HepG2 (cell line): ENCODE results near the gene TTLL6.

ENCODE experiments used
- BRCA1 ChIP-seq: sonication (generic); formaldehyde crosslinking; IDR thresholded peaks from 2 replicates; pipeline ENCODE4 v1.4.0; 2020; ENCODE audit warnings: missing genetic modification reagents
- DNMT1 ChIP-seq: sonication (generic); formaldehyde crosslinking; IDR thresholded peaks from 2 replicates; pipeline ENCODE4 v1.5.1; 2020; ENCODE audit warnings: mild to moderate bottlenecking, missing genetic modification reagents
- DNMT3B ChIP-seq: conservative IDR thresholded peaks from 2 replicates; pipeline ENCODE4 v1.6.1; 2016; ENCODE audit warnings: missing biosample characterization, control low read depth
- POLR2AphosphoS5 ChIP-seq: IDR thresholded peaks from 2 replicates; pipeline ENCODE4 v1.6.1; 2012; ENCODE audit warnings: low read depth, low read length
- REST ChIP-seq, 2 experiments: IDR thresholded peaks; 2 replicates each; pipeline ENCODE4 v1.6.1; 2011 to 2012; ENCODE audit warnings: low read length in 2 of 2, borderline replicate concordance in 1 of 2, low read depth in 1 of 2, mild to moderate bottlenecking in 1 of 2, moderate library complexity in 1 of 2
- TBP ChIP-seq: sonication (generic); formaldehyde crosslinking; IDR thresholded peaks from 2 replicates; pipeline ENCODE4 v1.5.0; 2020; ENCODE audit warnings: missing genetic modification reagents
- ZNF274 ChIP-seq: sonication (generic); formaldehyde crosslinking; IDR thresholded peaks from 2 replicates; pipeline ENCODE4 v1.5.1; 2020; ENCODE audit warnings: mild to moderate bottlenecking, missing genetic modification reagents
- TF ChIP-seq, protein P1 (sequence below): sonication (generic); formaldehyde crosslinking; IDR thresholded peaks from 2 replicates; pipeline ENCODE4 v1.5.0; 2020; ENCODE audit warnings: mild to moderate bottlenecking, missing genetic modification reagents, moderate library complexity
- TF ChIP-seq, protein P2 (sequence below): sonication (generic); IDR thresholded peaks from 2 replicates; pipeline ENCODE4 v1.6.1; 2016; ENCODE audit warnings: low read depth, borderline replicate concordance
- TF ChIP-seq, protein P3 (sequence below), 2 experiments: fragments of 450-650 bp in 1 of 2; sonication (generic) in 1 of 2; formaldehyde crosslinking in 1 of 2; IDR thresholded peaks; 2 replicates each; pipeline versions ENCODE4 v1.6.1 to v1.8.0; 2016 to 2022; ENCODE audit warnings: antibody characterized with exemption in 1 of 2, mild to moderate bottlenecking in 1 of 2, missing genetic modification reagents in 1 of 2
- TF ChIP-seq, protein P4 (sequence below): sonication (generic); formaldehyde crosslinking; IDR thresholded peaks from 2 replicates; pipeline ENCODE4 v1.5.0; 2020; ENCODE audit warnings: missing genetic modification reagents, mild to moderate bottlenecking, borderline replicate concordance

DNA sequence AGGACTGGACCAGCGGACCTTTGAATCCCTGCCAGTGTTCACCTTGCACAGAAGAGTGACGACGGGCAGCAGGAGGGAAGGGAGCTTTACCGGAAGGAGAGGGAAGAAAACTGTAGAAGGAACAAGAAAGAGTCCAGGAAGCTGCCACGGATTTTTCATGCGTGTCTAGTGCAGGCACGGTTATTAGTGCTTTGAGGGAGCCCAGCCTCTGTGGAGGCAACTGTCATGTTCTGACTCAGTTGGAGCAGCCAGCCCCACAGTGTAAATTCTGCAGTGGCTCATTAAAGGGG, 82.0 kb downstream of the TTLL6 start:
- TF ChIP-seq DNMT3B (CRISPR knock-in tag): no peak
- TF ChIP-seq, protein P1, sequence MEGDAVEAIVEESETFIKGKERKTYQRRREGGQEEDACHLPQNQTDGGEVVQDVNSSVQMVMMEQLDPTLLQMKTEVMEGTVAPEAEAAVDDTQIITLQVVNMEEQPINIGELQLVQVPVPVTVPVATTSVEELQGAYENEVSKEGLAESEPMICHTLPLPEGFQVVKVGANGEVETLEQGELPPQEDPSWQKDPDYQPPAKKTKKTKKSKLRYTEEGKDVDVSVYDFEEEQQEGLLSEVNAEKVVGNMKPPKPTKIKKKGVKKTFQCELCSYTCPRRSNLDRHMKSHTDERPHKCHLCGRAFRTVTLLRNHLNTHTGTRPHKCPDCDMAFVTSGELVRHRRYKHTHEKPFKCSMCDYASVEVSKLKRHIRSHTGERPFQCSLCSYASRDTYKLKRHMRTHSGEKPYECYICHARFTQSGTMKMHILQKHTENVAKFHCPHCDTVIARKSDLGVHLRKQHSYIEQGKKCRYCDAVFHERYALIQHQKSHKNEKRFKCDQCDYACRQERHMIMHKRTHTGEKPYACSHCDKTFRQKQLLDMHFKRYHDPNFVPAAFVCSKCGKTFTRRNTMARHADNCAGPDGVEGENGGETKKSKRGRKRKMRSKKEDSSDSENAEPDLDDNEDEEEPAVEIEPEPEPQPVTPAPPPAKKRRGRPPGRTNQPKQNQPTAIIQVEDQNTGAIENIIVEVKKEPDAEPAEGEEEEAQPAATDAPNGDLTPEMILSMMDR (CRISPR knock-in tag): no peak
- no peak for TF ChIP-seq REST (IDR thresholded peaks at IDR 0.05; ENCODE audit: borderline replicate concordance in 1 of 2, low read depth in 1 of 2, low read length in 2 of 2)
- TF ChIP-seq, protein P2, sequence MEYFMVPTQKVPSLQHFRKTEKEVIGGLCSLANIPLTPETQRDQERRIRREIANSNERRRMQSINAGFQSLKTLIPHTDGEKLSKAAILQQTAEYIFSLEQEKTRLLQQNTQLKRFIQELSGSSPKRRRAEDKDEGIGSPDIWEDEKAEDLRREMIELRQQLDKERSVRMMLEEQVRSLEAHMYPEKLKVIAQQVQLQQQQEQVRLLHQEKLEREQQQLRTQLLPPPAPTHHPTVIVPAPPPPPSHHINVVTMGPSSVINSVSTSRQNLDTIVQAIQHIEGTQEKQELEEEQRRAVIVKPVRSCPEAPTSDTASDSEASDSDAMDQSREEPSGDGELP: no peak
- no peak for TF ChIP-seq TBP (CRISPR knock-in tag)
- no peak for TF ChIP-seq POLR2AphosphoS5
- TF ChIP-seq, protein P3, sequence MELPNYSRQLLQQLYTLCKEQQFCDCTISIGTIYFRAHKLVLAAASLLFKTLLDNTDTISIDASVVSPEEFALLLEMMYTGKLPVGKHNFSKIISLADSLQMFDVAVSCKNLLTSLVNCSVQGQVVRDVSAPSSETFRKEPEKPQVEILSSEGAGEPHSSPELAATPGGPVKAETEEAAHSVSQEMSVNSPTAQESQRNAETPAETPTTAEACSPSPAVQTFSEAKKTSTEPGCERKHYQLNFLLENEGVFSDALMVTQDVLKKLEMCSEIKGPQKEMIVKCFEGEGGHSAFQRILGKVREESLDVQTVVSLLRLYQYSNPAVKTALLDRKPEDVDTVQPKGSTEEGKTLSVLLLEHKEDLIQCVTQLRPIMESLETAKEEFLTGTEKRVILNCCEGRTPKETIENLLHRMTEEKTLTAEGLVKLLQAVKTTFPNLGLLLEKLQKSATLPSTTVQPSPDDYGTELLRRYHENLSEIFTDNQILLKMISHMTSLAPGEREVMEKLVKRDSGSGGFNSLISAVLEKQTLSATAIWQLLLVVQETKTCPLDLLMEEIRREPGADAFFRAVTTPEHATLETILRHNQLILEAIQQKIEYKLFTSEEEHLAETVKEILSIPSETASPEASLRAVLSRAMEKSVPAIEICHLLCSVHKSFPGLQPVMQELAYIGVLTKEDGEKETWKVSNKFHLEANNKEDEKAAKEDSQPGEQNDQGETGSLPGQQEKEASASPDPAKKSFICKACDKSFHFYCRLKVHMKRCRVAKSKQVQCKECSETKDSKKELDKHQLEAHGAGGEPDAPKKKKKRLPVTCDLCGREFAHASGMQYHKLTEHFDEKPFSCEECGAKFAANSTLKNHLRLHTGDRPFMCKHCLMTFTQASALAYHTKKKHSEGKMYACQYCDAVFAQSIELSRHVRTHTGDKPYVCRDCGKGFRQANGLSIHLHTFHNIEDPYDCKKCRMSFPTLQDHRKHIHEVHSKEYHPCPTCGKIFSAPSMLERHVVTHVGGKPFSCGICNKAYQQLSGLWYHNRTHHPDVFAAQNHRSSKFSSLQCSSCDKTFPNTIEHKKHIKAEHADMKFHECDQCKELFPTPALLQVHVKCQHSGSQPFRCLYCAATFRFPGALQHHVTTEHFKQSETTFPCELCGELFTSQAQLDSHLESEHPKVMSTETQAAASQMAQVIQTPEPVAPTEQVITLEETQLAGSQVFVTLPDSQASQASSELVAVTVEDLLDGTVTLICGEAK (IDR thresholded peaks at IDR 0.05): no peak
- TF ChIP-seq, protein P3 (CRISPR knock-in tag; IDR thresholded peaks at IDR 0.05): no peak
- no peak for TF ChIP-seq BRCA1 (CRISPR knock-in tag)
- no peak for TF ChIP-seq DNMT1 (CRISPR knock-in tag)
- TF ChIP-seq, protein P4, sequence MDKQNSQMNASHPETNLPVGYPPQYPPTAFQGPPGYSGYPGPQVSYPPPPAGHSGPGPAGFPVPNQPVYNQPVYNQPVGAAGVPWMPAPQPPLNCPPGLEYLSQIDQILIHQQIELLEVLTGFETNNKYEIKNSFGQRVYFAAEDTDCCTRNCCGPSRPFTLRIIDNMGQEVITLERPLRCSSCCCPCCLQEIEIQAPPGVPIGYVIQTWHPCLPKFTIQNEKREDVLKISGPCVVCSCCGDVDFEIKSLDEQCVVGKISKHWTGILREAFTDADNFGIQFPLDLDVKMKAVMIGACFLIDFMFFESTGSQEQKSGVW (CRISPR knock-in tag): no peak
- TF ChIP-seq ZNF274 (CRISPR knock-in tag): no peak
